ENCODE results near the gene TPH2. TPM values are rescaled to one million over a fixed set of nuclear protein-coding genes. Genes with fewer than 3 reads are reported as not detected.

The TPH2 gene
- polyA plus RNA-seq, 1 donor (not counting 4 experiments of a cell fraction or from before 2014, with no cell fraction given) = not detected

DNA sequence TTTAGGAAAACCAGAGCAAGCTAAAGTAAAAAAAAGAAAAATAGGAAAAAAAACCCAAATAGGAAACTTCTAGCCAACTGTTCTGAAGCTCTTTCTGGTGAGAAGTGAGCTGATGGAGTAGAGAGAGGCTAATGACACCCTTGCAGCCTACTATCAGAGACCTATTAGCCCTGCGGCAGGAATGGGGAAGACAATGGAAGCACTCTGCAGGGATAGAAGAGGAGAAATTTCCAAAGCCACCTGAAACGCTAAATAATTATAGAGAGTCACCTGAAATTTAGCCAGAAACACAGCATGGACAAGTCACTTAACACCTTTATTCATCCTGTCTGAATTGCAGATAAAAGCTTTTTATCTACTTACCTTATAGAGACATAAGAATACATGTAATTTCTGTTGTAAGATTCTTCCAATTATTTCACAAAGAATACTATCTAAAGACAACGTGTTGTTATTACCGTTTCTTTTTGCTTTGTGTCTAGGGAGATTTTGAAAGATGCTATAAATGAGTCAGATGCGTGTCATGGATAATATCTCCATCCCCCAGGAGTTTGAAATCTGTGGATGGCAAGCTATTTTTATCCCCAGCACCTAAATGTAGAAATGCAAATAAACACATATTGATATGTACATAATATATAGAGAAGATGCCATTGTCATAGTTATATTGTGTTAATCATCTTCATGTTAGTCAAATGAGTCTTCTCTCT lies 138.6 kb downstream of the TPH2 start:
- no peak overlapping the region for H3K4me3 ChIP-seq (ENCODE audit: control insufficient read depth in 2 of 3, extremely low read depth in 1 of 3, insufficient read depth in 2 of 3, low read depth in 1 of 3, low read length in 3 of 3)
- H3K79me2 ChIP-seq (ENCODE audit: control insufficient read depth, insufficient read depth, low read length) = no peaks in the 10 kb centered on the region
- no peaks in the 10 kb centered on the region for H3K36me3 ChIP-seq (ENCODE audit: control insufficient read depth in 2 of 2, extremely low read depth in 1 of 2, insufficient read depth in 2 of 2, low read length in 2 of 2)
- H3K4me1 ChIP-seq (ENCODE audit: control insufficient read depth, extremely low read depth, insufficient read depth, low read length) = no peaks in the 10 kb centered on the region
- FAIRE-seq (no peak), DNase-seq (ENCODE audit: low read depth, low spot score) (no peak)
- no peak overlapping the region for H3K9ac ChIP-seq (ENCODE audit: control insufficient read depth, extremely low read depth, insufficient read depth, low read length)
- TF ChIP-seq, protein P1, sequence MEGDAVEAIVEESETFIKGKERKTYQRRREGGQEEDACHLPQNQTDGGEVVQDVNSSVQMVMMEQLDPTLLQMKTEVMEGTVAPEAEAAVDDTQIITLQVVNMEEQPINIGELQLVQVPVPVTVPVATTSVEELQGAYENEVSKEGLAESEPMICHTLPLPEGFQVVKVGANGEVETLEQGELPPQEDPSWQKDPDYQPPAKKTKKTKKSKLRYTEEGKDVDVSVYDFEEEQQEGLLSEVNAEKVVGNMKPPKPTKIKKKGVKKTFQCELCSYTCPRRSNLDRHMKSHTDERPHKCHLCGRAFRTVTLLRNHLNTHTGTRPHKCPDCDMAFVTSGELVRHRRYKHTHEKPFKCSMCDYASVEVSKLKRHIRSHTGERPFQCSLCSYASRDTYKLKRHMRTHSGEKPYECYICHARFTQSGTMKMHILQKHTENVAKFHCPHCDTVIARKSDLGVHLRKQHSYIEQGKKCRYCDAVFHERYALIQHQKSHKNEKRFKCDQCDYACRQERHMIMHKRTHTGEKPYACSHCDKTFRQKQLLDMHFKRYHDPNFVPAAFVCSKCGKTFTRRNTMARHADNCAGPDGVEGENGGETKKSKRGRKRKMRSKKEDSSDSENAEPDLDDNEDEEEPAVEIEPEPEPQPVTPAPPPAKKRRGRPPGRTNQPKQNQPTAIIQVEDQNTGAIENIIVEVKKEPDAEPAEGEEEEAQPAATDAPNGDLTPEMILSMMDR (optimal IDR thresholded peaks at IDR 0.05 in 1 of 3, IDR thresholded peaks at IDR 0.05 in 1 of 3, conservative IDR thresholded peaks at IDR 0.05 in 1 of 3; ENCODE audit: extremely low read depth in 1 of 3, insufficient read depth in 2 of 3, low read length in 3 of 3) = no peak
- no peak for TF ChIP-seq EZH2 (IDR thresholded peaks at IDR 0.05; ENCODE audit: low read length)
- no peaks in the 10 kb centered on the region for H3K27me3 ChIP-seq (ENCODE audit: control insufficient read depth, extremely low read depth, insufficient read depth, low read length)
- dilution Hi-C loops (cut with MboI; ENCODE audit: extremely low pct_ligation_motif_present, low sequenced_read_pairs) = no loop called here
- no peaks in the 10 kb centered on the region for H4K20me1 ChIP-seq (ENCODE audit: control insufficient read depth, extremely low read depth, insufficient read depth, low read length)
- no peak overlapping the region for H2AFZ ChIP-seq (ENCODE audit: control insufficient read depth, low read length)
- H3K4me2 ChIP-seq (ENCODE audit: control insufficient read depth, extremely low read depth, insufficient read depth, low read depth, low read length) = no peak overlapping the region
- H3K9me3 ChIP-seq (ENCODE audit: control insufficient read depth, low read depth, low read length) = no peaks in the 10 kb centered on the region
- no peak overlapping the region for H3K27ac ChIP-seq (ENCODE audit: control insufficient read depth, insufficient read depth, low read length)
- H3K9me1 ChIP-seq (ENCODE audit: control insufficient read depth, extremely low read depth, insufficient read depth, low read length) = no peaks in the 10 kb centered on the region

DNA sequence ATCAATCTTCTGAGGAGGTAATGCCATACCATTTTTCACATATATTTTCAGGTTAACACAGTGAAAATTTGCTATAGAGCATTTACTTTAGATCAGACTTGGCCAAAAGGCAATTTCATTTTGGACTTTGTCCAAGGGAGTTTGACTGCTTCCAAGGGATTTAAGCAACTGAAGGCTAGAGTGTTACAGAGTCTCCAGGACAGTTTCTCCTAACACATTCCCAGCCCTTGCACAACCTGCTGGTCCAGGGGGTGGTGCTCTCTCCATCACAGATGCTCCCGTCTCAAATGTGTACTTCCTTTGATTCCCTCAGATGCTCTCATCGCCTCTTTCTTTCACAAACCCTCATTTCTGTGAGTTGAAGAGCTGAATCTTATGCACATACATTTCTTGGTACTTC lies 143.1 kb downstream of the TPH2 start:
- Histone ChIP-seq H3K4me1 (ENCODE audit: control insufficient read depth, extremely low read depth, insufficient read depth, low read length) (no peaks in the 10 kb centered on the region), H3K9ac (ENCODE audit: control insufficient read depth, extremely low read depth, insufficient read depth, low read length) (no peak overlapping the region), H3K9me1 (ENCODE audit: control insufficient read depth, extremely low read depth, insufficient read depth, low read length) (no peaks in the 10 kb centered on the region), H3K27ac (ENCODE audit: control insufficient read depth, insufficient read depth, low read length) (no peak overlapping the region), H3K36me3 (ENCODE audit: control insufficient read depth in 2 of 2, extremely low read depth in 1 of 2, insufficient read depth in 2 of 2, low read length in 2 of 2) (no peaks in the 10 kb centered on the region), H3K79me2 (ENCODE audit: control insufficient read depth, insufficient read depth, low read length) (no peaks in the 10 kb centered on the region), H3K4me3 (ENCODE audit: control insufficient read depth in 2 of 3, extremely low read depth in 1 of 3, insufficient read depth in 2 of 3, low read depth in 1 of 3, low read length in 3 of 3) (no peak overlapping the region), H2AFZ (ENCODE audit: control insufficient read depth, low read length) (no peak overlapping the region), H3K4me2 (ENCODE audit: control insufficient read depth, extremely low read depth, insufficient read depth, low read depth, low read length) (no peak overlapping the region), H3K27me3 (ENCODE audit: control insufficient read depth, extremely low read depth, insufficient read depth, low read length) (no peaks in the 10 kb centered on the region), H3K9me3 (ENCODE audit: control insufficient read depth, low read depth, low read length) (no peaks in the 10 kb centered on the region), H4K20me1 (ENCODE audit: control insufficient read depth, extremely low read depth, insufficient read depth, low read length) (no peaks in the 10 kb centered on the region)
- TF ChIP-seq EZH2 (IDR thresholded peaks at IDR 0.05; ENCODE audit: low read length) = no peak
- TF ChIP-seq, protein P1 (optimal IDR thresholded peaks at IDR 0.05 in 1 of 3, IDR thresholded peaks at IDR 0.05 in 1 of 3, conservative IDR thresholded peaks at IDR 0.05 in 1 of 3; ENCODE audit: extremely low read depth in 1 of 3, insufficient read depth in 2 of 3, low read length in 3 of 3) = no peak
- no peak for DNase-seq (ENCODE audit: low read depth, low spot score)
- dilution Hi-C loops (cut with MboI; ENCODE audit: extremely low pct_ligation_motif_present, low sequenced_read_pairs) = no loop called here
- FAIRE-seq = no peak

Other genes with a start within 250 kb of the TPH2 start
- gene RAB21, start 184.0 kb upstream of the TPH2 start, polyA plus RNA-seq = 11.7 to 21.9 TPM (median 19.5 TPM) in 3 replicates
- gene TBC1D15, start 99.1 kb upstream of the TPH2 start, polyA plus RNA-seq = 10.6 to 20.2 TPM (median 11.2 TPM) in 3 replicates

Data from keratinocyte (primary cell).